Measurements from ENCODE around the gene STEEP1.

STEEP1 gene

GRCh38 chrX:119565107-119565663 is at the start of gene STEEP1:
Gene STEEP1, minus strand, starts transcription at chrX:119565409. Its CDS starts 54 bp downstream, at chrX:119565355.
- in situ Hi-C loops (cut with MboI; ENCODE audit: low pct_unique_long_range_greater_than_20kb, low sequenced_read_pairs), result no loop called here
- DNase-seq, result peak; percentile 97

- in situ Hi-C loops (cut with MboI; ENCODE audit: low pct_unique_long_range_greater_than_20kb, low sequenced_read_pairs), result no loop called here
- DNase-seq, result no peak
These were observed 49.6 kb upstream of the STEEP1 start for GRCh38 chrX:119614776-119615175.

- DNase-seq, result no peak
- in situ Hi-C loops (cut with MboI; ENCODE audit: low pct_unique_long_range_greater_than_20kb, low sequenced_read_pairs), result no loop called here
These were observed 41.8 kb upstream of the STEEP1 start for GRCh38 chrX:119607018-119607389.

- in situ Hi-C loops (cut with MboI; ENCODE audit: low pct_unique_long_range_greater_than_20kb, low sequenced_read_pairs), result no loop called here
- DNase-seq, result peak; percentile 96
These were observed 41.2 kb upstream of the STEEP1 start, which contains the start of gene NKRF for GRCh38 chrX:119606280-119607017. Gene NKRF, minus strand, starts transcription at chrX:119606424.

- in situ Hi-C loops (cut with MboI; ENCODE audit: low pct_unique_long_range_greater_than_20kb, low sequenced_read_pairs), result no loop called here
- DNase-seq, result peak; percentile 35
These were observed 40.5 kb upstream of the STEEP1 start for GRCh38 chrX:119605464-119606279.

GRCh38 chrX:119604766-119605463 is 39.7 kb upstream of the STEEP1 start:
- in situ Hi-C loops (cut with MboI; ENCODE audit: low pct_unique_long_range_greater_than_20kb, low sequenced_read_pairs), result no loop called here
- DNase-seq, result no peak

GRCh38 chrX:119602701-119603255 is 37.6 kb upstream of the STEEP1 start:
- DNase-seq, result no peak
- in situ Hi-C loops (cut with MboI; ENCODE audit: low pct_unique_long_range_greater_than_20kb, low sequenced_read_pairs), result no loop called here

- in situ Hi-C loops (cut with MboI; ENCODE audit: low pct_unique_long_range_greater_than_20kb, low sequenced_read_pairs), result no loop called here
These were observed 24.6 kb upstream of the STEEP1 start for GRCh38 chrX:119589810-119590209.

GRCh38 chrX:119583431-119584059 is 18.3 kb upstream of the STEEP1 start:
- in situ Hi-C loops (cut with MboI; ENCODE audit: low pct_unique_long_range_greater_than_20kb, low sequenced_read_pairs), result no loop called here
- DNase-seq, result no peak

More at GRCh38 chrX:119589810-119590209, 24.6 kb upstream of the STEEP1 start:
- no peak for DNase-seq

- in situ Hi-C loops (cut with MboI; ENCODE audit: low pct_unique_long_range_greater_than_20kb, low sequenced_read_pairs), result no loop called here
- DNase-seq, result peak; percentile 24
These were observed 14.2 kb upstream of the STEEP1 start for GRCh38 chrX:119579414-119579813.

GRCh38 chrX:119574394-119575266 is 9.4 kb upstream of the STEEP1 start, which contains the start of gene UBE2A:
Gene UBE2A, plus strand, starts transcription at chrX:119574563. Its CDS starts 149 bp downstream, at chrX:119574712.
- DNase-seq, result peak; percentile 98
- in situ Hi-C loops (cut with MboI; ENCODE audit: low pct_unique_long_range_greater_than_20kb, low sequenced_read_pairs), result no loop called here

- in situ Hi-C loops (cut with MboI; ENCODE audit: low pct_unique_long_range_greater_than_20kb, low sequenced_read_pairs), result no loop called here
- DNase-seq, result no peak
These were observed 8.7 kb upstream of the STEEP1 start for GRCh38 chrX:119573840-119574393.

- in situ Hi-C loops (cut with MboI; ENCODE audit: low pct_unique_long_range_greater_than_20kb, low sequenced_read_pairs), result no loop called here
- no peak for DNase-seq
These were observed 8.0 kb upstream of the STEEP1 start for GRCh38 chrX:119573222-119573621.

- no peak for DNase-seq
- in situ Hi-C loops (cut with MboI; ENCODE audit: low pct_unique_long_range_greater_than_20kb, low sequenced_read_pairs), result no loop called here
These were observed 5.2 kb upstream of the STEEP1 start for GRCh38 chrX:119570351-119570835.

- no peak for DNase-seq
These were observed 12.7 kb downstream of the STEEP1 start for GRCh38 chrX:119552508-119552907.

GRCh38 chrX:119549327-119550016 is 15.7 kb downstream of the STEEP1 start:
- in situ Hi-C loops (cut with MboI; ENCODE audit: low pct_unique_long_range_greater_than_20kb, low sequenced_read_pairs), result no loop called here
- DNase-seq, result no peak

More at GRCh38 chrX:119552508-119552907, 12.7 kb downstream of the STEEP1 start:
- in situ Hi-C loops (cut with MboI; ENCODE audit: low pct_unique_long_range_greater_than_20kb, low sequenced_read_pairs), result no loop called here

GRCh38 chrX:119541188-119541587 is 24.0 kb downstream of the STEEP1 start:
- DNase-seq, result no peak
- in situ Hi-C loops (cut with MboI; ENCODE audit: low pct_unique_long_range_greater_than_20kb, low sequenced_read_pairs), result no loop called here
